IMR-90 (cell line): ENCODE results near the gene GTF2A1L. TPM values are rescaled to one million over a fixed set of nuclear protein-coding genes. Genes with fewer than 3 reads are reported as not detected.

Source experiments
- ATAC-seq: fragments of 200-7000 bp; cut with Tn5 transposase; 2 replicates; pipeline ENCODE4 v1.9.1; 2020; ENCODE audit warnings: low read depth, mild to moderate bottlenecking, moderate library complexity
- BruUV-seq: library from RNA; stranded (reverse); fragments of 400-500 nt; replicated peaks from 2 replicates; lab custom pipeline; 2021; lab: Mats Ljungman, UMichigan
- CTCF ChIA-PET: fragments of 300-600 bp; formaldehyde crosslinking; extraction: SDS; loops from one replicate; lab custom pipeline; 2021; ENCODE audit warnings: antibody characterized with exemption; lab: Yijun Ruan, JAX
- POLR2A ChIA-PET: fragments of 300-600 bp; sonication (Branson Sonifier 250); formaldehyde crosslinking; loops from one replicate; lab custom pipeline; 2022; ENCODE audit warnings: antibody characterized with exemption; ENCODE audit not compliant: unreplicated experiment; lab: Charles Lee
- DNase-seq: peaks from one replicate; pipeline ENCODE4 v3.0.0; 2013
- H2AFZ ChIP-seq: replicated peaks from 2 replicates; pipeline ENCODE3; 2013; ENCODE audit warnings: low read length, mild to moderate bottlenecking; ENCODE audit not compliant: poor library complexity
- H2AK5ac ChIP-seq: 2 replicates; pipeline ENCODE4 v1.6.1; 2013; ENCODE audit warnings: low read depth, low read length, inconsistent platforms
- H2AK9ac ChIP-seq: replicated peaks from 2 replicates; pipeline ENCODE3; 2013; ENCODE audit warnings: mild to moderate bottlenecking, low read depth, low read length, moderate library complexity; ENCODE audit not compliant: poor library complexity
- H2BK120ac ChIP-seq: 2 replicates; pipeline ENCODE4 v1.6.1; 2013; ENCODE audit warnings: low read depth, low read length, inconsistent platforms
- H2BK15ac ChIP-seq: 3 replicates; pipeline ENCODE4 v1.6.1; 2013; ENCODE audit warnings: low read depth, low read length, inconsistent platforms
- H2BK20ac ChIP-seq: 2 replicates; pipeline ENCODE4 v1.6.1; 2013; ENCODE audit warnings: low read depth, mild to moderate bottlenecking, inconsistent platforms, low read length, moderate library complexity
- H2BK5ac ChIP-seq: 2 replicates; pipeline ENCODE4 v1.6.1; 2013; ENCODE audit warnings: mild to moderate bottlenecking, low read depth, low read length, inconsistent platforms; ENCODE audit not compliant: poor library complexity, severe bottlenecking
- H3K14ac ChIP-seq: replicated peaks from 2 replicates; pipeline ENCODE4 v1.6.1; 2013; ENCODE audit warnings: low read depth, low read length, inconsistent platforms
- H3K18ac ChIP-seq: 2 replicates; pipeline ENCODE4 v1.6.1; 2013; ENCODE audit warnings: low read depth, low read length, control low read depth
- H3K23ac ChIP-seq: 2 replicates; pipeline ENCODE4 v1.6.1; 2013; ENCODE audit warnings: low read depth, low read length, inconsistent platforms
- H3K27ac ChIP-seq: 2 replicates; pipeline ENCODE4 v1.5.1; 2013; ENCODE audit warnings: mild to moderate bottlenecking, control low read depth, low read length; ENCODE audit not compliant: insufficient read depth
- H3K27me3 ChIP-seq: 2 replicates; pipeline ENCODE4 v1.6.1; 2013; ENCODE audit warnings: low read length; ENCODE audit not compliant: control insufficient read depth, insufficient read depth
- H3K36me3 ChIP-seq: 2 replicates; pipeline ENCODE4 v1.6.1; 2013; ENCODE audit warnings: low read length, mixed read lengths; ENCODE audit not compliant: control insufficient read depth, insufficient read depth
- H3K4ac ChIP-seq: 2 replicates; pipeline ENCODE4 v1.6.1; 2013; ENCODE audit warnings: low read depth, low read length, inconsistent platforms
- H3K4me1 ChIP-seq: 2 replicates; pipeline ENCODE4 v1.6.1; 2013; ENCODE audit warnings: low read length, mixed read lengths; ENCODE audit not compliant: control insufficient read depth, insufficient read depth
- H3K4me2 ChIP-seq: 2 replicates; pipeline ENCODE4 v1.6.1; 2013; ENCODE audit warnings: low read depth, mild to moderate bottlenecking, control low read depth, low read length, moderate library complexity
- H3K4me3 ChIP-seq: 2 replicates; pipeline ENCODE4 v1.5.1; 2013; ENCODE audit warnings: low read depth, mild to moderate bottlenecking, control low read depth, low read length, moderate library complexity; ENCODE audit not compliant: insufficient read depth
- H3K56ac ChIP-seq: 2 replicates; pipeline ENCODE4 v1.6.1; 2013; ENCODE audit warnings: low read length, inconsistent platforms; ENCODE audit not compliant: insufficient read depth; ENCODE audit errors: extremely low read depth
- H3K79me1 ChIP-seq, 2 experiments: 2 replicates each; pipeline ENCODE4 v1.6.1; 2013; ENCODE audit warnings: low read length in 2 of 2, inconsistent platforms in 1 of 2, low read depth in 1 of 2
- H3K9ac ChIP-seq: 2 replicates; pipeline ENCODE4 v1.6.1; 2013; ENCODE audit warnings: low read depth, low read length, control low read depth
- H3K9me1 ChIP-seq: 2 replicates; pipeline ENCODE4 v1.6.1; 2013; ENCODE audit warnings: low read length, inconsistent platforms; ENCODE audit not compliant: insufficient read depth
- H3K9me3 ChIP-seq: 2 replicates; pipeline ENCODE4 v1.6.1; 2013; ENCODE audit warnings: low read length; ENCODE audit not compliant: control insufficient read depth, insufficient read depth
- H4K20me1 ChIP-seq: 2 replicates; pipeline ENCODE4 v1.6.1; 2013; ENCODE audit warnings: low read length, inconsistent platforms; ENCODE audit not compliant: insufficient read depth
- H4K5ac ChIP-seq: 2 replicates; pipeline ENCODE4 v1.6.1; 2013; ENCODE audit warnings: mild to moderate bottlenecking, low read depth, low read length, control low read depth
- H4K8ac ChIP-seq, 2 experiments: 2 replicates each; pipeline ENCODE4 v1.6.1; 2013; ENCODE audit warnings: low read depth in 2 of 2, low read length in 2 of 2, control low read depth in 1 of 2, inconsistent platforms in 1 of 2
- H4K91ac ChIP-seq: 2 replicates; pipeline ENCODE4 v1.6.1; 2013; ENCODE audit warnings: low read depth, low read length, inconsistent platforms; ENCODE audit not compliant: insufficient read depth
- CEBPB ChIP-seq: IDR thresholded peaks from 2 replicates; pipeline ENCODE4 v1.6.1; 2012; ENCODE audit warnings: low read depth, low read length, improper control_type of control experiment
- CHD1 ChIP-seq: IDR thresholded peaks from 2 replicates; pipeline ENCODE4 v1.6.1; 2012; ENCODE audit warnings: low read depth, low read length, improper control_type of control experiment
- FOS ChIP-seq: fragments of 150-350 bp; IDR thresholded peaks from 2 replicates; pipeline ENCODE4 v1.6.1; 2016; ENCODE audit warnings: low read depth, low read length
- MAFK ChIP-seq: IDR thresholded peaks from 2 replicates; pipeline ENCODE4 v1.6.1; 2012; ENCODE audit warnings: low read depth, low read length, improper control_type of control experiment
- MAZ ChIP-seq: IDR thresholded peaks from 2 replicates; pipeline ENCODE4 v1.6.1; 2012; ENCODE audit warnings: low read depth, mild to moderate bottlenecking, low read length, improper control_type of control experiment, moderate library complexity, borderline replicate concordance
- MXI1 ChIP-seq: IDR thresholded peaks from 2 replicates; pipeline ENCODE4 v1.6.1; 2012; ENCODE audit warnings: low read depth, mild to moderate bottlenecking, low read length, moderate library complexity, borderline replicate concordance
- NFE2L2 ChIP-seq: fragments of 150-350 bp; IDR thresholded peaks from 2 replicates; pipeline ENCODE4 v1.6.1; 2016; ENCODE audit warnings: low read depth, mild to moderate bottlenecking, low read length
- POLR2A ChIP-seq: IDR thresholded peaks from 2 replicates; pipeline ENCODE4 v1.6.1; 2012; ENCODE audit warnings: mild to moderate bottlenecking, low read depth, low read length
- RAD21 ChIP-seq: IDR thresholded peaks from 2 replicates; pipeline ENCODE4 v1.6.1; 2012; ENCODE audit warnings: low read length, improper control_type of control experiment
- WGBS, 2 experiments: methylation state at CpG; one replicate each; pipeline versions ENCODE4 v1.1.5 to v1.1.7; 2013; ENCODE audit warnings: missing lambda C conversion rate in 2 of 2; ENCODE audit not compliant: insufficient read length in 1 of 2; ENCODE audit errors: extremely low coverage in 2 of 2; 5-methylcytosine and 5-hydroxymethylcytosine counted together
- dilution Hi-C: fragments of 300-500 bp; cut with HindIII; formaldehyde crosslinking; loops from one replicate; pipeline ENCODE4 v1.14.3; 2018; ENCODE audit warnings: low sequenced_read_pairs; ENCODE audit not compliant: unreplicated experiment
- in situ Hi-C: fragments of 300-500 bp; cut with MboI; formaldehyde crosslinking; loops from 3 replicates; pipeline ENCODE4 v1.14.3; 2019; ENCODE audit warnings: low sequenced_read_pairs, inconsistent platforms, mixed read lengths
- intact Hi-C: fragments of 100-400 bp; cut with micrococcal nuclease; formaldehyde crosslinking; loops from 2 replicates; pipeline ENCODE4 v1.10.0; 2022
- polyA plus RNA-seq, 3 experiments: library from polyadenylated mRNA; depleted of rRNA; stranded (reverse); fragments of >200 nt; gene quantifications; 2 replicates each; pipeline ENCODE4 v1.2.3, GENCODE V29; 2012; ENCODE audit warnings: low replicate concordance in 1 of 3
- total RNA-seq: library from RNA; depleted of rRNA; stranded (reverse); fragments of >200 nt; gene quantifications from 2 replicates; pipeline ENCODE4 v1.2.3, GENCODE V29; 2012

Gene GTF2A1L
- total and polyA plus RNA-seq, 2 of the 4 experiments (the other 2 are of a cell fraction), result not detected

GRCh38 chr2:48605482-48606175 lies 12.0 kb upstream of the GTF2A1L start:
- in situ Hi-C loops (loop anchor here (10.0 kb wide), 1 partner anchor 339 kb away; no protein-coding TSS in a partner anchor), dilution Hi-C loops (no loop called here), intact Hi-C loops (no loop called here)
- Histone ChIP-seq H4K8ac (no peak overlapping the region), H3K23ac (no peak overlapping the region), H2BK120ac (peak overlapping the region; percentile 77), H3K27me3 (no peaks in the 10 kb centered on the region), H2AFZ (no peak overlapping the region), H2AK9ac (no peak overlapping the region), H4K20me1 (no peaks in the 10 kb centered on the region), H3K14ac (no peak overlapping the region), H2BK15ac (0 out of 3 replicates have a peak overlapping the region, but pooled peaks have one; percentile 25), H3K27ac (no peak overlapping the region), H4K5ac (no peak overlapping the region), H3K9me3 (no peaks in the 10 kb centered on the region), H4K91ac (peak overlapping the region; percentile 56; the same call in 1 of the 2 replicates), H3K18ac (no peak overlapping the region), H2BK20ac (peak overlapping the region; percentile 42; the same call in 1 of the 2 replicates), H3K56ac (no peak overlapping the region), H3K9ac (no peak overlapping the region), H3K4me2 (no peak overlapping the region), H3K79me1 (no peaks in the 10 kb centered on the region), H2AK5ac (no peak overlapping the region), H2BK5ac (no peak overlapping the region), H3K36me3 (no peaks in the 10 kb centered on the region), H3K4me1 (peaks cover 9% of the 10 kb centered on the region), H3K9me1 (no peaks in the 10 kb centered on the region; the same call in 1 of the 2 replicates), H3K4me3 (no peak overlapping the region), H3K4ac (no peak overlapping the region)
- no peak for ATAC-seq
- BruUV-seq, result no TSS peak
- no peak for DNase-seq
- CTCF ChIA-PET, result no interaction called here
- no peak for TF ChIP-seq MAFK
- TF ChIP-seq MXI1, result no peak
- TF ChIP-seq CHD1, result no peak
- no peak for TF ChIP-seq RAD21
- no peak for TF ChIP-seq MAZ
- no peak for TF ChIP-seq CEBPB
- TF ChIP-seq POLR2A, result no peak
- no peak for TF ChIP-seq FOS
- TF ChIP-seq NFE2L2, result no peak
- WGBS, 2 experiments, result no CpG with 5 or more reads among the region's 5 CpGs
- POLR2A ChIA-PET, result no interaction called here
